Transverse colon (tissue), 4 donors: ENCODE results near the gene PRR19. TPM values are rescaled to one million over a fixed set of nuclear protein-coding genes. Genes with fewer than 3 reads are reported as not detected.

ENCODE experiments used
- DNase-seq: peaks from one replicate; pipeline ENCODE4 v3.0.0-alpha.2; 2019
- H3K27ac ChIP-seq, 4 donors: fragments of 200-600 bp; sonication (generic); 2 replicates each; pipeline ENCODE4 v1.5.1; 2016 to 2018; ENCODE audit warnings: inconsistent platforms in 4 of 4
- H3K27me3 ChIP-seq: fragments of 200-600 bp; sonication (generic); 2 replicates; pipeline ENCODE4 v1.5.1; 2017; ENCODE audit warnings: inconsistent platforms
- H3K36me3 ChIP-seq, 4 donors: fragments of 200-600 bp; sonication (generic); 2 replicates each; pipeline ENCODE4 v1.5.1; 2017 to 2019; ENCODE audit warnings: inconsistent platforms in 4 of 4
- H3K4me1 ChIP-seq, 4 donors: fragments of 200-600 bp; sonication (generic); 2 replicates each; pipeline ENCODE4 v1.5.1; 2017 to 2020; ENCODE audit warnings: inconsistent platforms in 4 of 4
- H3K4me3 ChIP-seq, 4 donors: fragments of 200-600 bp; sonication (generic); 1 replicate in 1 of 4; 2 replicates in 3 of 4; pipeline versions ENCODE4 v1.5.1 to v1.6.1; 2017 to 2019; ENCODE audit warnings: inconsistent platforms in 4 of 4
- H3K9me3 ChIP-seq, 2 donors: fragments of 200-600 bp; sonication (generic); 2 replicates each; pipeline ENCODE4 v1.5.1; 2017 to 2019; ENCODE audit warnings: inconsistent platforms in 2 of 2
- EP300 ChIP-seq: sonication (generic); formaldehyde crosslinking; IDR thresholded peaks from one replicate; pipeline ENCODE4 v1.6.1; 2017; ENCODE audit warnings: antibody characterized with exemption, low read depth
- POLR2A ChIP-seq: fragments of 450-650 bp; IDR thresholded peaks from one replicate; pipeline ENCODE4 v1.6.1; 2016; ENCODE audit warnings: antibody characterized with exemption, mild to moderate bottlenecking, moderate library complexity
- POLR2AphosphoS5 ChIP-seq, 3 donors: sonication (generic); formaldehyde crosslinking; IDR thresholded peaks; one replicate each; pipeline ENCODE4 v1.6.1; 2016; ENCODE audit warnings: antibody characterized with exemption in 3 of 3
- WGBS, 2 donors: methylation state at CpG; one replicate each; pipeline ENCODE4 v1.1.5; 2018; ENCODE audit warnings: low coverage in 1 of 2; 5-methylcytosine and 5-hydroxymethylcytosine counted together
- in situ Hi-C, 4 donors: fragments of 200-750 bp; cut with MboI; loops; one replicate each; pipeline versions ENCODE4 v1.15.0 to v1.15.1; 2017; ENCODE audit warnings: low sequenced_read_pairs in 3 of 4, low pct_ligation_motif_present in 1 of 4, low pct_unique_long_range_greater_than_20kb in 1 of 4
- intact Hi-C: fragments of 100-400 bp; cut with DNase I; formaldehyde crosslinking; loops from one replicate; pipeline ENCODE4 v1.15.1; 2023; ENCODE audit warnings: low total_unique reads
- total RNA-seq, 4 donors: library from RNA; depleted of rRNA; stranded (reverse); fragments of >200 nt; gene quantifications; one replicate each; pipeline ENCODE4 v1.1.0, GENCODE V29; 2016
- TF ChIP-seq, protein P1 (sequence below), 5 experiments: fragments of 200-600 bp in 3 of 5; fragments of 450-650 bp in 2 of 5; sonication (generic) in 3 of 5; IDR thresholded peaks; 1 replicate in 2 of 5; 2 replicates in 3 of 5; pipeline ENCODE4 v1.5.1; 2016 to 2017; ENCODE audit warnings: antibody characterized with exemption in 5 of 5, inconsistent platforms in 3 of 5, mild to moderate bottlenecking in 2 of 5, moderate library complexity in 1 of 5

Gene PRR19, protein sequence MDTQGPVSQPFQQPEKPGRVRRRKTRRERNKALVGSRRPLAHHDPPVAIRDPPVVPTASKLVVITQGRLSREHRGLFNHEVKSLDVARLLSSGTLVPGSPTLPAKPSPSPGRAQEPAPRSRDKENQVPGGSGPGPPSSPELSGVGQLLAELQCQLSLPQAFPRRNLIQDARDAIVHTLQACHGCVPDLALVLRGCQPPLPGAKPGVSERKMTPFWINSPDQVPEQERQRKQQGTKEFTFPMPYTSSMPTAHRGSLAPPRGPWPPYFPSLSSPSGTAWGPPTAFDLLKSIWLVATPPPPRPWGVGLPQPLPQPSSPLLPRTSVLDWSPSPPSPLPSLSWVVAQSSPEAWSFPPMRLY
- total RNA-seq, result under 1 TPM in 2 of 4 donors, not detected in 2; 0.41 to 0.79 TPM

DNA sequence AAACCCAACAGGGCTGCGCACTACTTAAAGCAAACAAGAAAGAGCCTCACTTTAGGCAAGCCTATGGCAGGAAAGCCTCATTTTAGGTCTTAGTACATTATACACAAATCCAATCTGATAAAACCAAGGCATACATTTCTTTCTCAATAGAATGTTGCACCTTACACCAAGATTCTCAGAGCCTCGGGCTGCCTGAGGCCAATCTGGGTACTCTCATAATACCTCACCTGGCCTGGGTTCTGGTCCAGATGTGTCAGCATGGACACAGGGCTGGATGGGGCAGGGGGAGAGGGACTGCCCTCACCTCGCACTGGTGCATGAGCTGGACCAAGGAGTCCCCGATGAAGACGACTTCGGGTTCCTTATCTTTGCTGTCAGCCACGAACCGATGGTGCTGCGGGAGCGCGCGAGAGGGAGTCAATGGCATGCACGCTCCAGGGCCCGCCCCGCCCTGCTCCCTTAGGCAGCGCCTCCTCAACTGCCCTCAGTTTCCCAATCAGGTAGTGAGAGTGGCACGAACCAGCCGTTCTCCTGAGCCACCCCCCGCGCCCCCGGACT lies at the start of gene PRR19:
PRR19 (plus strand) TSS at position 487 of the 558 bp plus-strand sequence. CDS start 7,453 bp downstream, outside the sequence.
- Histone ChIP-seq H3K27me3 (no peaks in the 10 kb centered on the region), H3K36me3 (no peaks in the 10 kb centered on the region), H3K27ac (peak within 1 kb of the TSS; percentile 59 to 72 (median 70)), H3K4me1 (peaks cover 3 to 17% (median 7%) of the 10 kb centered on the region in 4 donors), H3K4me3 (peak within 1 kb of the TSS; percentile 26 to 63 (median 51)), H3K9me3 (no peaks in the 10 kb centered on the region)
- in situ Hi-C loops (loop anchor here in 2 of 4 donors (25.0 kb wide), 1 partner anchor 189 kb away; no protein-coding TSS in a partner anchor), intact Hi-C loops (no loop called here)
- DNase-seq, result peak; percentile 48
- 12 to 80% methylated on average over 1 to 20 of the region's 21 CpGs for WGBS, 2 donors
- TF ChIP-seq POLR2A (no peak), POLR2AphosphoS5 (IDR thresholded peaks at IDR 0.05) (no peak), EP300 (no peak)

DNA sequence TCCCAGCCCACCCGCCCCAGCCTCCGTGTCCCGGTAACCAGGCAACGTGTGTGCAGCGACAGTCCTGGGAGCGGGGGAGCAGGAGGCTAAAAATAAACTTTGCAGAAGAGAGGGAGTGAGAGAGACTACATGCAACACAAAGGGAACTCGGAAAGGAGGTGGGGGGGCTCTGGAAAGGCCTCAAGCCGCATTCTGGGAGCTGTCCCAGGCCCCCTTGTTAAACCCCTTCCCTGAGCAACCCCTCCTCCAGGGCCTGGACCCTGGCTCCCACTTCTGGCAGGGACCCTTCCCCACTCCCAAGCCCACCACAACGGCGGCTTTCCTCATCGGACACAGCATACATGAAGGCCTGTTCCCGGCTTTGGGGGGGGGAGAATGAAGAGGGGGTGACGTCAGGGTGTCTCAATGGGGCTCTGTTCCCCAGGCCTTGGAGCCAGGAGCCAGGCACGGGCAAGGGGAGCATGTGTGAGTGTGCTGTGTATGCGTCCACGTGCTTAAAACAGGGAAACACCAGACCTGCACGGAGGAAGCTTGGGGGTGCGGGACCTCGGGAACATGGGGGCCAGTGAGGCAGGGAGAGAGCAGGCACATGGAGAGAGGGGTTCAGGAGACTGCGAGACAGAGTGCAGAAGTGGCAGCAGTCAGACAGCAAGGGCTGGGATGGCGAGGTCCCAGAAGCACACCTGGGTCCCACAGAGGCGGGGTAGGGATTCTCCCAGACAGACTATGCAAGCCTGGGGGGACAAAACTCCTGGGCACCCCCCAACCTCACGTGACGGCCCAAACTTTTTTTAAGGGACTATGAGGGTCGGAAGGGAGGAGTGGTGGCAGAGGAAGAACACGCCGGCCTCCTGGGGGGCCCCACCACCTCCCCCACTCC lies 49.3 kb upstream of the PRR19 start:
- intact Hi-C loops, result no loop called here

DNA sequence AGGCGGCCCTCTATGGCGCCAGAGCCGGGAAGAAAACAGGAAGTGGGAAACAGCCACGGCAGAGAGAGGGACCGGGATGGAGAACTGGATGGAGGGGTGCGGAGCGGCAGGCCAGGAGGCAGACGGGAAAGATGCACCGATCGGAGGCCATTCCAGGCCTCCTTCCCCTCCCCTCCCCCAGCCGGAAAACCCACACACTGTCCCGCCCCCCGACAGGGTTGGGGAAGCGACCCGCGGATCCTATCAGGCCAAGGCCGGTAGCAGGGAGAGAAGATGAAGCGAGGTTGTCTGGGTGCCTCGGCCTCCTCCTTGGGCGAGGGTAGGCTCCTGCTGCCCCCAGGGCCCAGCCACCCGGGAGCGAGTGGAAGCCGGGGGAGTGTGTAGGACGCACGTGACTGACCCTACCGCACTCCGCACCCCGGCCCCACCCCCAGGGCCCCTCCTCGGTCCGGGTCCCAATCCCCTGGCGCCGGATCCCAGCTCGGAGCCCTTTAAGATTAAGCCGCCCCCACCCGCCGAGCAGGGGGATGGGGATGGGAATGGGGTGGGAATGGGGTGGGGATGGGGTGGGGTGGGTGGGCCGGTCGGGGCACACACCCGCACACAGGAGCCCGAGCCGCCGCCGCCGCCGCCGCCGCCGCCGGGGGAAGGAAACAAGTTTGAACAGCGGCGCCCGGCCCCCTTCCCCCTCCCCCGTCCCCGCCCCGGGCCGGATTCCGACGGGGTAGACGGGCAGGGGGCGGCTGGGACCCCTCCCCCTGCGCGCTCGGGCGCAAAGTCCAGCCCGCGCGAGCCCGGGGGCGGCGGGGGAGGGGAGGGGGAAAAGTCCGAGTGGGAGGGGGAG lies 48.5 kb upstream of the PRR19 start:
- H3K4me3 ChIP-seq, result peak overlapping the region; percentile 72 to 99 (median 90)
- peaks cover 0 to 9% (median 2%) of the 10 kb centered on the region in 4 donors for H3K36me3 ChIP-seq
- no peaks in the 10 kb centered on the region for H3K9me3 ChIP-seq
- DNase-seq, result peak; percentile 73
- H3K4me1 ChIP-seq, result peaks cover 31 to 55% (median 44%) of the 10 kb centered on the region in 4 donors
- peak overlapping the region; percentile 97 to 100 (median 99) for H3K27ac ChIP-seq
- in situ Hi-C loops (no loop called here), intact Hi-C loops (loop anchor here (2.0 kb wide), 1 partner anchor 77 kb away; no protein-coding TSS in a partner anchor)
- no peaks in the 10 kb centered on the region for H3K27me3 ChIP-seq
- WGBS, 2 donors, result 1% methylated on average over 22 of the region's 71 CpGs; no CpG with 5 or more reads in 1 of the 2 donors
- TF ChIP-seq, protein P1, sequence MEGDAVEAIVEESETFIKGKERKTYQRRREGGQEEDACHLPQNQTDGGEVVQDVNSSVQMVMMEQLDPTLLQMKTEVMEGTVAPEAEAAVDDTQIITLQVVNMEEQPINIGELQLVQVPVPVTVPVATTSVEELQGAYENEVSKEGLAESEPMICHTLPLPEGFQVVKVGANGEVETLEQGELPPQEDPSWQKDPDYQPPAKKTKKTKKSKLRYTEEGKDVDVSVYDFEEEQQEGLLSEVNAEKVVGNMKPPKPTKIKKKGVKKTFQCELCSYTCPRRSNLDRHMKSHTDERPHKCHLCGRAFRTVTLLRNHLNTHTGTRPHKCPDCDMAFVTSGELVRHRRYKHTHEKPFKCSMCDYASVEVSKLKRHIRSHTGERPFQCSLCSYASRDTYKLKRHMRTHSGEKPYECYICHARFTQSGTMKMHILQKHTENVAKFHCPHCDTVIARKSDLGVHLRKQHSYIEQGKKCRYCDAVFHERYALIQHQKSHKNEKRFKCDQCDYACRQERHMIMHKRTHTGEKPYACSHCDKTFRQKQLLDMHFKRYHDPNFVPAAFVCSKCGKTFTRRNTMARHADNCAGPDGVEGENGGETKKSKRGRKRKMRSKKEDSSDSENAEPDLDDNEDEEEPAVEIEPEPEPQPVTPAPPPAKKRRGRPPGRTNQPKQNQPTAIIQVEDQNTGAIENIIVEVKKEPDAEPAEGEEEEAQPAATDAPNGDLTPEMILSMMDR (IDR thresholded peaks at IDR 0.05), result no peak
- peak in 2 of 3 donors; percentile 48 to 56 for TF ChIP-seq POLR2AphosphoS5 (IDR thresholded peaks at IDR 0.05)

More for the DNA sequence above, 49.3 kb upstream of the PRR19 start:
- peaks cover 0 to 11% (median 3%) of the 10 kb centered on the region in 4 donors for H3K36me3 ChIP-seq
- no peaks in the 10 kb centered on the region for H3K27me3 ChIP-seq
- in situ Hi-C loops, result no loop called here
- peak overlapping the region; percentile 97 to 100 (median 99) for H3K27ac ChIP-seq
- H3K4me1 ChIP-seq, result peaks cover 31 to 55% (median 42%) of the 10 kb centered on the region in 4 donors
- H3K4me3 ChIP-seq, result peak overlapping the region; percentile 72 to 99 (median 90)
- WGBS, 2 donors, result 14% methylated on average over 27 of the region's 27 CpGs; no CpG with 5 or more reads in 1 of the 2 donors
- no peaks in the 10 kb centered on the region for H3K9me3 ChIP-seq
- TF ChIP-seq POLR2A, result no peak
- TF ChIP-seq EP300, result no peak
- TF ChIP-seq POLR2AphosphoS5 (IDR thresholded peaks at IDR 0.05), result no peak
- TF ChIP-seq, protein P1 (IDR thresholded peaks at IDR 0.05), result no peak
- no peak for DNase-seq
